SIG-M5 (cell line): ENCODE data around the gene SLK.

Source experiments
- DNase-seq: peaks from one replicate; lab custom pipeline; 2025; lab: John Stamatoyannopoulos, UW

SLK gene

GRCh38 chr10:103991393-103992128 lies 24.6 kb downstream of the SLK start:
- DNase-seq: no peak

DNA sequence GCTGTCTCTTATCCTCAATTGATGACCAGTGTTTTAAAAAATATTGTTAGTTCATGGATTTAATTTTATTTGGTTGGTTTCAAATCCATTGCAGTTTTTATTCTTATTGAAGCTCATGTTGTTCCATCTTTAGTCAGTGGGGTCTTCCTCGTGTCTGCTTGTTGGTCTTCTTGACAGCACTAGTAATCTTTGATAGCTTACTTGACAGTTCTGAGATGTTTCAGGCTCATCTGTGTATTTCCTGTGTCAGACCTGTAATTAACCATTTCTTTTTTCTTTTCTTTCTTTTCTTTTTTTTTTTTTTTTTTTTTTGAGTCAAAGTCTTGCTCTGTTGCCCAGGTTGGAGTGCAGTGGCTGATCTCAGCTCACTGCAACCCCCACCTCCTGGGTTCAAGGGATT lies 28.2 kb downstream of the SLK start:
- DNase-seq: no peak

- no peak for DNase-seq
Measured at GRCh38 chr10:103998805-103999204, 31.9 kb downstream of the SLK start.

GRCh38 chr10:104002911-104003310 lies 36.0 kb downstream of the SLK start:
- no peak for DNase-seq

- DNase-seq: no peak
Measured at GRCh38 chr10:104005172-104005863, 38.4 kb downstream of the SLK start.

DNA sequence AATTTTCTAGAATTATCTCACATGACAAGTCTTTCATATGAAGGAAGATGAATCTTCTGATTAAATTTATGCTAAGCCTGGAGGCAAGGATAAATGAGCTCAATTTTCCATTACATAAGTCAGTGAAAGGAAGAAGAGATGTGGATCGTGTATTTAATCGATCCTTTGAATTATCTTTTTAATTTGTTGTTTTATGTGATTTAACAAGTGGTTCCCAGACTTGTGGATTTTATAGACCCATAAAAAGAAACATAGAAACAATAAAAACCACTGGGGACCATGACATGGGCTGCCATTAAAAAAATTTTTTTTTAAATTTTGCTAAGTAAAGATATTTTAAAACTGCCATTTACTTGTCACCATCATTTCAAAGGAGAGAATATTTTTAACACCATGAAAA lies 45.0 kb downstream of the SLK start:
- no peak for DNase-seq

- no peak for DNase-seq
Measured at GRCh38 chr10:104013489-104013888, 46.5 kb downstream of the SLK start.

GRCh38 chr10:104014176-104014575 lies 47.2 kb downstream of the SLK start:
- no peak for DNase-seq

GRCh38 chr10:104016661-104017060 lies 49.7 kb downstream of the SLK start:
- no peak for DNase-seq

- DNase-seq: no peak
Measured at GRCh38 chr10:104018471-104018870, 51.5 kb downstream of the SLK start.

- DNase-seq: no peak
Measured at GRCh38 chr10:104020020-104020419, 53.1 kb downstream of the SLK start.

GRCh38 chr10:104021246-104021645 lies 54.3 kb downstream of the SLK start:
- no peak for DNase-seq

- no peak for DNase-seq
Measured at GRCh38 chr10:104022026-104022425, 55.1 kb downstream of the SLK start.

- no peak for DNase-seq
Measured at GRCh38 chr10:104025524-104025923, 58.6 kb downstream of the SLK start.

DNA sequence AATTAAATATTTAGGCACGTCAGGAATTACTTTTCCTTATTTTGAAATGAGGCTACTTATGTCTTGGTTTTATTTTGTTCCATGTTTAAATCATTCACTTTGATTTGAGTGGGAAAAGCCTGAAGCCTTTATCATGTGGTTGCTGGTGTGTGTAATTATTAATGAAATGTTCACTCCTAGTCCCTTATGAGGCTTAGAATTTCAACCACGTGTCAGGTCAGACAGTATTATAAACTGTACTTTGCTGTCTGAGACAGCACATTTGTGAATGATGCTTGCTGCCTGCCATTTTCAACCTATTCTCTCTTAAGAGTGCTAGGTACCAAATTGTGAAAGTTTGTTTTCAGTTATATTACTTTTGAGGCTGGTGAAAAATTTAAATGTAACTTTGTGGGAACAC lies 59.8 kb downstream of the SLK start:
- no peak for DNase-seq

GRCh38 chr10:104028146-104028545 lies 61.2 kb downstream of the SLK start:
- DNase-seq: no peak

GRCh38 chr10:104028823-104029520 lies 62.0 kb downstream of the SLK start:
- no peak for DNase-seq

- no peak for DNase-seq
Measured at GRCh38 chr10:104029521-104029860, 62.6 kb downstream of the SLK start.

DNA sequence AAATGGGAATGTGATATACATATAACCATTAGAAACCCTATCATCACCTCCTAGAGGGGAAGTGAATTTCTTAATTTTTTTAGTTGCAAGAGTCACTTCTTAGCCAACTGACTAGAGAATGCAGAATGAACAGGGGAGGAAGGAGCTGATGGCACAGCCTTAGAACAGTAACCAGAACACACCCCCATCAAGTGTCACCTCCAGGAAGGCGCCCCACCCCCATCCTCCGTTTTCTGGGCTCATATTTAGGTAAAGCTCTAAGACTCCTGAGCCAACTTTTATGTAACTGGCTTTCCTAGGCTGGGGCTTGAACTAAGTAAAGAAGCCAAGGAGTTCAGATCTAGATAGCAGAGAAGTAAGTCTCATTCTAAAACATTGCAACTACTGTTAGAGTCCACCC lies 64.7 kb downstream of the SLK start:
- no peak for DNase-seq

DNA sequence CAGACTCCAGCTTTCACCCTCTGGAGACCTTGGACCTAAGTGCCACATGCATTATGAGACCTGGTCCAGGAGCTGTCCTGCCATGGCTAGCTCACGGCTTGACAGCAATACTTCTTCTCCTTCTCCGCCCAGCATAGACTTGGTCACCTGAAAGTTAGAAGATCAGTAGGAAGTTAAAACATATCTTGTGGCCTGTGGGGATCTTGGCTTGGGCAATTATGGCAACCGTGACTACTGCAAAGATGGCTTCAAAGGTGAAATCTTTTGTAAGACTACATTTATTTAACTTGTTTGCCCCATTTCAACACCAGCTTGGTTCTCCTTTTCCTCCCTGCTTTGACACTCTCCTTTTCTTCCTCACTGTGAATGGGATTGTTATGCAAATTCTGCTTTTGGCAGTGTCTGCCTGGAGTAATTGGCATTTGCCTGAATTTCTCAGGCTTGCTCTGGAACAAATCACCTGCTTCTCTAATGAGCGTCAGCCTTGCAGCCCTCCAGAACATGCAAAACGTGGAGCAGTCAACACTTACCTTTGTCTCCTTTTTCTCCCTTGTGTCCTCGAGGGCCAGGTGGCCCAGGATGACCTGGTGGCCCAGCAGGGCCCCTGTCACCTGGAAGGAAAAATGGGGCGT lies 65.3 kb downstream of the SLK start:
- no peak for DNase-seq

GRCh38 chr10:104033401-104033930 lies 66.5 kb downstream of the SLK start:
- no peak for DNase-seq

DNA sequence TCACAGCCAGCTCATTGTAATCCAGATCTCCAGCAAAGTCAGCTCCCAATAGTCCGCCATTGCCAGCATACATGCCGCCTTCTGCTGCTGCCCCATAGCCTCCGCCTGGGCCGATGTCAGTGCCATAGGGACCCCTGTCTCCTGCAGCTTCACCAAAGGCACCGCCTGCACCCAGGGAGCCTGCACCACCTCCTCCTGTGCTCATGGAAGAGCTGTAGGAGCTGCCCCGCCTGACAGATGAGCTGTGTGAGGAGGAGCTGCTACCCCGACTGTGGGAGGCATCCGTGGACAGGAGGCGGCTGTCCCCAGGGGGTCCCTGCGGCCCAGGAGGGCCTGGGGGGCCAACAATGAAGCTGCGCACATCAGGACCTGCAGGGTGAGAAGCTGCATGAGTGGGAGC lies 67.0 kb downstream of the SLK start:
- no peak for DNase-seq
